ENCODE measurements around the gene LRRC8C.

DNA sequence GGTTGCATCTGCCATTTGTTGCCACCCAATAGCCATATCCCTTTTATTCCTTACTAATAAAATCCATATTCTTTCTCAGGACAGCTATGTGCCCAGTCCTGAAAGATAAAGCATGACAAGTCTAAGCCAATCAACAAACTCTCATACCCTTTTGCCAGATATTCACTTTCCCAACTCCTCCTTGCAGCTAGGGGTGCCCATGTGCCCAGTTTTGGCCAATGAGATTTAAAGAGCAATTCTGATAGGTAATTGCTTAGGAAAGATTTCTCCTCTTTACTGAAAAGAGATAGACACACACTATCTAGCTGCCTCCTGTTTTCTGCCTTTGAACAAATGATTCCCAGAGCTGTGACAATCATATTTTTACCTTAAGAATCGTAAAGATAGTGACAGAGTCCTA lies 132.9 kb downstream of the LRRC8C start:
- TF ChIP-seq CTCF (IDR thresholded peaks at IDR 0.05; ENCODE audit: insufficient read depth, low read depth, low read length), result no peak
- TF ChIP-seq EZH2 (IDR thresholded peaks at IDR 0.05; ENCODE audit: insufficient read depth, low read length), result no peak

Data from astrocyte (in vitro differentiated cells and primary cell).